Endothelial cell of umbilical vein (primary cell): ENCODE results near the gene GTF3C1.

Source experiments
- CTCF ChIP-seq, 2 donors: IDR thresholded peaks; 1 replicate in 1 of 2; 2 replicates in 1 of 2; pipeline ENCODE4 v1.5.1; 2011; ENCODE audit warnings: low read length in 2 of 2, mild to moderate bottlenecking in 2 of 2, moderate library complexity in 2 of 2, control low read depth in 1 of 2, inconsistent platforms in 1 of 2, low read depth in 1 of 2; ENCODE audit not compliant: insufficient read depth in 1 of 2; ENCODE audit errors: extremely low read depth in 1 of 2
- EZH2 ChIP-seq: IDR thresholded peaks from 2 replicates; pipeline ENCODE4 v1.6.1; 2012; ENCODE audit warnings: borderline replicate concordance, low read depth, mild to moderate bottlenecking, moderate library complexity, low read length, inconsistent platforms; ENCODE audit not compliant: severe bottlenecking
- FOS ChIP-seq: IDR thresholded peaks from 2 replicates; pipeline ENCODE4 v1.6.1; 2011; ENCODE audit warnings: mild to moderate bottlenecking, low read length, moderate library complexity, borderline replicate concordance; ENCODE audit not compliant: insufficient read depth
- GATA2 ChIP-seq: IDR thresholded peaks from 2 replicates; pipeline ENCODE4 v1.7.0; 2011; ENCODE audit warnings: low read depth, mild to moderate bottlenecking, moderate library complexity, mixed read lengths, low read length; ENCODE audit not compliant: insufficient read length, insufficient read depth
- JUN ChIP-seq: IDR thresholded peaks from 2 replicates; pipeline ENCODE4 v1.6.1; 2011; ENCODE audit warnings: borderline replicate concordance, low read depth; ENCODE audit not compliant: insufficient read length, insufficient read depth
- MAX ChIP-seq: IDR thresholded peaks from 2 replicates; pipeline ENCODE4 v1.6.1; 2011; ENCODE audit not compliant: insufficient read depth, insufficient read length
- MYC ChIP-seq: IDR thresholded peaks from one replicate; pipeline ENCODE4 v1.6.1; 2011; ENCODE audit warnings: mild to moderate bottlenecking, low read depth, low read length
- POLR2A ChIP-seq: IDR thresholded peaks from 2 replicates; pipeline ENCODE4 v1.6.1; 2012; ENCODE audit warnings: low read depth, mild to moderate bottlenecking, control low read depth, low read length
- POLR2AphosphoS5 ChIP-seq: IDR thresholded peaks from 2 replicates; pipeline ENCODE4 v1.6.1; 2012; ENCODE audit warnings: low read depth, mild to moderate bottlenecking, control low read depth, low read length, moderate library complexity; ENCODE audit not compliant: insufficient read depth

GRCh38 chr16:27498916-27499658, 50.6 kb downstream of the GTF3C1 start:
- TF ChIP-seq CTCF (IDR thresholded peaks at IDR 0.05; ENCODE audit: extremely low read depth in 1 of 2, insufficient read depth in 1 of 2, low read depth in 1 of 2, low read length in 2 of 2) (no peak), POLR2A (no peak), FOS (no peak), POLR2AphosphoS5 (no peak), EZH2 (no peak), MYC (no peak), MAX (no peak), GATA2 (no peak), JUN (no peak)
